Caco-2 (cell line): ENCODE data around the gene TRPM1. TPM values are rescaled to one million over a fixed set of nuclear protein-coding genes. Genes with fewer than 3 reads are reported as not detected.

ENCODE experiments used
- BruUV-seq: library from RNA; stranded (reverse); fragments of 400-500 nt; replicated peaks from 2 replicates; lab custom pipeline; 2021; lab: Mats Ljungman, UMichigan
- CTCF ChIA-PET: fragments of 300-600 bp; sonication (Branson Sonifier 250); formaldehyde crosslinking; loops from one replicate; lab custom pipeline; 2022; ENCODE audit warnings: antibody characterized with exemption; lab: Charles Lee
- POLR2A ChIA-PET: fragments of 300-600 bp; sonication (Branson Sonifier 250); formaldehyde crosslinking; loops from one replicate; lab custom pipeline; 2022; ENCODE audit warnings: antibody characterized with exemption; lab: Charles Lee
- DNase-seq, 2 experiments: peaks; one replicate each; pipeline versions ENCODE4 v3.0.0 to v3.0.0-alpha.2; 2020 to 2022
- H3K27me3 ChIP-seq: replicated peaks from 2 replicates; pipeline ENCODE4 v1.6.0; 2011; ENCODE audit warnings: low read length; ENCODE audit not compliant: control insufficient read depth, insufficient read depth
- H3K36me3 ChIP-seq: 2 replicates; pipeline ENCODE4 v1.5.1; 2011; ENCODE audit warnings: low read length; ENCODE audit not compliant: control insufficient read depth, insufficient read depth
- H3K4me1 ChIP-seq: fragments of 250-450 bp; sonication (Bioruptor Pico); 2 replicates; pipeline ENCODE4 v1.5.1; 2020; ENCODE audit warnings: mild to moderate bottlenecking
- H3K4me3 ChIP-seq: 2 replicates; pipeline ENCODE4 v1.5.1; 2011; ENCODE audit warnings: low read depth, mild to moderate bottlenecking, control low read depth, low read length
- H3K9me3 ChIP-seq: fragments of 250-450 bp; sonication (Bioruptor Pico); 2 replicates; pipeline ENCODE4 v1.5.1; 2020; ENCODE audit warnings: mild to moderate bottlenecking, moderate library complexity
- H3K27ac Mint-ChIP-seq: one replicate; pipeline ENCODE4 v1.8.0; 2022; ENCODE audit warnings: mixed read lengths; ENCODE audit not compliant: unreplicated experiment
- H3K27me3 Mint-ChIP-seq: one replicate; pipeline ENCODE4 v1.8.0; 2022; ENCODE audit warnings: mixed read lengths; ENCODE audit not compliant: insufficient read depth, unreplicated experiment
- H3K36me3 Mint-ChIP-seq: one replicate; pipeline ENCODE4 v1.8.0; 2022; ENCODE audit warnings: mild to moderate bottlenecking, mixed read lengths; ENCODE audit not compliant: insufficient read depth, unreplicated experiment
- H3K4me1 Mint-ChIP-seq: one replicate; pipeline ENCODE4 v1.8.0; 2022; ENCODE audit warnings: low read depth, mixed read lengths; ENCODE audit not compliant: unreplicated experiment
- H3K4me3 Mint-ChIP-seq: one replicate; pipeline ENCODE4 v1.8.0; 2022; ENCODE audit warnings: mild to moderate bottlenecking, moderate library complexity, mixed read lengths; ENCODE audit not compliant: unreplicated experiment
- H3K9me3 Mint-ChIP-seq: one replicate; pipeline ENCODE4 v1.8.0; 2022; ENCODE audit warnings: mixed read lengths; ENCODE audit not compliant: unreplicated experiment
- intact Hi-C: fragments of 100-400 bp; cut with micrococcal nuclease; formaldehyde crosslinking; loops from one replicate; pipeline ENCODE4 v1.10.0; 2022; ENCODE audit not compliant: unreplicated experiment
- total RNA-seq: library from RNA; stranded (reverse); gene quantifications from 2 replicates; pipeline ENCODE4 v1.2.3, GENCODE V29; 2022
- TF ChIP-seq, protein P1 (sequence below), 2 experiments: fragments of 200-600 bp in 1 of 2; IDR thresholded peaks; 1 replicate in 1 of 2; 2 replicates in 1 of 2; pipeline versions ENCODE4 v1.5.1 to v1.8.0; 2011 to 2022; ENCODE audit warnings: antibody characterized with exemption in 1 of 2, control low read depth in 1 of 2, inconsistent platforms in 1 of 2, low read depth in 1 of 2, low read length in 1 of 2, mild to moderate bottlenecking in 1 of 2, moderate library complexity in 1 of 2; ENCODE audit not compliant: insufficient read depth in 1 of 2, severe bottlenecking in 1 of 2, unreplicated experiment in 1 of 2

The TRPM1 gene
- total RNA-seq, 1 experiment from 2014 or later: not detected

DNA sequence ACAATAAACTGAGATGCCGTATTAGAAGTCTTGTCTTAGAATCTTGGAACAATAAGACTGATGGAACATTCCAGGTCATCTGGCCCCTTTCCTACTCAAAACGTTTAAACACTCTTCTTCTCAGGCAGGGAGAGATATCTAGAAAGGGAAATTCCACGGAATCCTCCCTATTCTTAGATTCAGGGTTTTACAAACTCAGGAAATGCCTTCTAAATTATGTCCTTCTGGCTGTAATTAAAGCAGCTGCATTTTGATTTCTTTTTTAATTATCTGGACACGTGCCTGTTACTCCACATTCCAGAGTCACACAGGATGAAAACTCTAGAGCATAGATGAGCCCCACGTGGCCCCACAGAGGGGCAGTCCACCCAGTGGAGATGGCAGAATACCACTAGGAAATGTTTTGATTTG is 68.6 kb downstream of the TRPM1 start:
- no peak for DNase-seq
- no peaks in the 10 kb centered on the region for H3K36me3 Mint-ChIP-seq
- Histone ChIP-seq H3K36me3 (no peaks in the 10 kb centered on the region), H3K27me3 (no peaks in the 10 kb centered on the region), H3K4me3 (no peak overlapping the region), H3K9me3 (no peaks in the 10 kb centered on the region), H3K4me1 (peaks cover 18% of the 10 kb centered on the region)
- ChIA-PET POLR2A (no interaction called here), CTCF (no interaction called here)
- H3K4me1 Mint-ChIP-seq: peaks cover 21% of the 10 kb centered on the region
- intact Hi-C loops: no loop called here
- BruUV-seq: no TSS peak
- no peaks in the 10 kb centered on the region for H3K9me3 Mint-ChIP-seq
- H3K4me3 Mint-ChIP-seq: no peak overlapping the region
- TF ChIP-seq, protein P1, sequence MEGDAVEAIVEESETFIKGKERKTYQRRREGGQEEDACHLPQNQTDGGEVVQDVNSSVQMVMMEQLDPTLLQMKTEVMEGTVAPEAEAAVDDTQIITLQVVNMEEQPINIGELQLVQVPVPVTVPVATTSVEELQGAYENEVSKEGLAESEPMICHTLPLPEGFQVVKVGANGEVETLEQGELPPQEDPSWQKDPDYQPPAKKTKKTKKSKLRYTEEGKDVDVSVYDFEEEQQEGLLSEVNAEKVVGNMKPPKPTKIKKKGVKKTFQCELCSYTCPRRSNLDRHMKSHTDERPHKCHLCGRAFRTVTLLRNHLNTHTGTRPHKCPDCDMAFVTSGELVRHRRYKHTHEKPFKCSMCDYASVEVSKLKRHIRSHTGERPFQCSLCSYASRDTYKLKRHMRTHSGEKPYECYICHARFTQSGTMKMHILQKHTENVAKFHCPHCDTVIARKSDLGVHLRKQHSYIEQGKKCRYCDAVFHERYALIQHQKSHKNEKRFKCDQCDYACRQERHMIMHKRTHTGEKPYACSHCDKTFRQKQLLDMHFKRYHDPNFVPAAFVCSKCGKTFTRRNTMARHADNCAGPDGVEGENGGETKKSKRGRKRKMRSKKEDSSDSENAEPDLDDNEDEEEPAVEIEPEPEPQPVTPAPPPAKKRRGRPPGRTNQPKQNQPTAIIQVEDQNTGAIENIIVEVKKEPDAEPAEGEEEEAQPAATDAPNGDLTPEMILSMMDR (IDR thresholded peaks at IDR 0.05; ENCODE audit: insufficient read depth in 1 of 2, low read depth in 1 of 2, low read length in 1 of 2, severe bottlenecking in 1 of 2, unreplicated experiment in 1 of 2): no peak
- H3K27me3 Mint-ChIP-seq: no peaks in the 10 kb centered on the region
- H3K27ac Mint-ChIP-seq: peak overlapping the region; percentile 42

DNA sequence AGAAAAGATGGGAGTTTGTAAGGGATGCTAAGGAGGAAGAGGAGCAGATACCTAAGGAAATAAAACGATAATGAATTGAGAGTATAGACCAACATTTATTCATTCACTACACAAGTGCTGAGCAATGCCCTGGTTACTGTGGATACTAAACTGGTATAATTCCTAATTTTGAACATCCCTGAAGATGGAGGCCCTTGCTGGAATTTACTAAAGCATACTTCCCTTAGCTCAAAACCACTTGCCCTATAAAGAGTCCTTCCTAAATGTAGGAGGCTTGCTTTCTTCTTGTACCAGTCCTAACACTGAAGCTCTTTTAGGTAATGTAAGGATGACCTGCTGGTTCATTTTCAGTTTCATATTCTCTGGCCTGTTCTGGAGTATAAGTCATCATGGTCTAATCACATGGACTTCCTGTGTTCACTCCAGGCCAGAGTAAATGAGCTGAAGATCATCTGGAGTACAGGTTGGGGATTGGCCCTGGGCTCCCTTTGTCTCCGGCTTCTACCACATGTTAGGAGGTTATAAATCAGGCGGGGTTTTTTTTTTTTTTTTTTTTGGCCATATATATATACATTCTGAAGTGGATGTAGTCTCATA is 70.0 kb downstream of the TRPM1 start:
- Mint-ChIP-seq H3K9me3 (no peaks in the 10 kb centered on the region), H3K27ac (no peak overlapping the region), H3K4me1 (peaks cover 21% of the 10 kb centered on the region), H3K36me3 (no peaks in the 10 kb centered on the region), H3K27me3 (no peaks in the 10 kb centered on the region), H3K4me3 (no peak overlapping the region)
- no peaks in the 10 kb centered on the region for H3K27me3 ChIP-seq
- H3K4me3 ChIP-seq: no peak overlapping the region
- ChIA-PET POLR2A (no interaction called here), CTCF (no interaction called here)
- no TSS peak for BruUV-seq
- intact Hi-C loops: no loop called here
- H3K36me3 ChIP-seq: no peaks in the 10 kb centered on the region
- no peak for DNase-seq
- H3K4me1 ChIP-seq: peaks cover 19% of the 10 kb centered on the region
- TF ChIP-seq, protein P1 (IDR thresholded peaks at IDR 0.05; ENCODE audit: insufficient read depth in 1 of 2, low read depth in 1 of 2, low read length in 1 of 2, severe bottlenecking in 1 of 2, unreplicated experiment in 1 of 2): no peak
- H3K9me3 ChIP-seq: no peaks in the 10 kb centered on the region

GRCh38 chr15:31027910-31028578 is 73.5 kb downstream of the TRPM1 start:
- H3K4me3 ChIP-seq: no peak overlapping the region
- no peaks in the 10 kb centered on the region for H3K9me3 ChIP-seq
- Mint-ChIP-seq H3K4me3 (no peak overlapping the region), H3K9me3 (no peaks in the 10 kb centered on the region), H3K27ac (no peak overlapping the region), H3K27me3 (no peaks in the 10 kb centered on the region), H3K36me3 (peaks cover 19% of the 10 kb centered on the region), H3K4me1 (peaks cover 34% of the 10 kb centered on the region)
- H3K27me3 ChIP-seq: no peaks in the 10 kb centered on the region
- intact Hi-C loops: no loop called here
- no TSS peak for BruUV-seq
- H3K4me1 ChIP-seq: peaks cover 35% of the 10 kb centered on the region
- TF ChIP-seq, protein P1 (IDR thresholded peaks at IDR 0.05; ENCODE audit: insufficient read depth in 1 of 2, low read depth in 1 of 2, low read length in 1 of 2, severe bottlenecking in 1 of 2, unreplicated experiment in 1 of 2): no peak
- ChIA-PET POLR2A (no interaction called here), CTCF (no interaction called here)
- no peak for DNase-seq
- no peaks in the 10 kb centered on the region for H3K36me3 ChIP-seq
